WTC11 (cell line): Measurements from ENCODE around the gene MUC6.

Experiments used
- FOXJ3 ChIP-seq: sonication (generic); formaldehyde crosslinking; IDR thresholded peaks from 2 replicates; pipeline ENCODE4 v1.9.0; 2021; ENCODE audit warnings: missing genetic modification reagents, mild to moderate bottlenecking, borderline replicate concordance
- TF ChIP-seq, protein P1 (sequence below): fragments of 200-600 bp; IDR thresholded peaks from 2 replicates; pipeline ENCODE4 v1.8.0; 2022; ENCODE audit warnings: antibody characterized with exemption

DNA sequence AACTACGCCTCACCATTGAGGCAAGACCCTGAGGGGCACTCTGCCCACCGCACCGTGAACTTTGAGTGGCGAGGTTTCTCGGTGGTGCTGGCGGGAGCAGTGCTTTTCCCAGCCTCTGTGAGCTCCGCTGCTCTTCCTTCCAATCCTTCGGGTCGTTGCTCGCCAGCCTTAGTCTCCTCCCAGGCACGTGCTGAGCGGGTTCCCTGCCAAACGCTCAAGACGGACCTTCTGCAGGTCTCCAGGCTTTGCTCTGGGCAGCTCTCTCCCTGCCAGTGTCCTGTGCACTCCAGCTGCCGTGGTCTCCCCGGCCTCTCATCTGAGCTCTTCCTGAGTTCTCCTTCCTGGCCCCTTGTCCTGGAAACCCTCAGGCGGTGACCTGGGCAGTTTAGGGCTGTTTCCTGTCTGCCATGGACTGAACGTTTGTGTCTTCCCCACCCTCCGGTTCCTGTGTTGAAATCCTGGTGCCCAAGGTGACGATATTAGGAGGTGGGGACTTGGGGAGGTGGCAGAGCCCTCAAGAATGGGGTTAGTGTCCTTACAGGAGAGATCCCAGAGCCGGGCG lies 11.2 kb upstream of the MUC6 start:
- TF ChIP-seq, protein P1, sequence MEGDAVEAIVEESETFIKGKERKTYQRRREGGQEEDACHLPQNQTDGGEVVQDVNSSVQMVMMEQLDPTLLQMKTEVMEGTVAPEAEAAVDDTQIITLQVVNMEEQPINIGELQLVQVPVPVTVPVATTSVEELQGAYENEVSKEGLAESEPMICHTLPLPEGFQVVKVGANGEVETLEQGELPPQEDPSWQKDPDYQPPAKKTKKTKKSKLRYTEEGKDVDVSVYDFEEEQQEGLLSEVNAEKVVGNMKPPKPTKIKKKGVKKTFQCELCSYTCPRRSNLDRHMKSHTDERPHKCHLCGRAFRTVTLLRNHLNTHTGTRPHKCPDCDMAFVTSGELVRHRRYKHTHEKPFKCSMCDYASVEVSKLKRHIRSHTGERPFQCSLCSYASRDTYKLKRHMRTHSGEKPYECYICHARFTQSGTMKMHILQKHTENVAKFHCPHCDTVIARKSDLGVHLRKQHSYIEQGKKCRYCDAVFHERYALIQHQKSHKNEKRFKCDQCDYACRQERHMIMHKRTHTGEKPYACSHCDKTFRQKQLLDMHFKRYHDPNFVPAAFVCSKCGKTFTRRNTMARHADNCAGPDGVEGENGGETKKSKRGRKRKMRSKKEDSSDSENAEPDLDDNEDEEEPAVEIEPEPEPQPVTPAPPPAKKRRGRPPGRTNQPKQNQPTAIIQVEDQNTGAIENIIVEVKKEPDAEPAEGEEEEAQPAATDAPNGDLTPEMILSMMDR = no peak
- TF ChIP-seq FOXJ3 (CRISPR knock-in tag) = no peak
